ENCODE data around the gene POLR2F. TPM values are rescaled to one million over a fixed set of nuclear protein-coding genes. Genes with fewer than 3 reads are reported as not detected.

Gene POLR2F
- total RNA-seq, 4 donors from 2014 or later = 31.5 to 63.8 (median 43.3) TPM

DNA sequence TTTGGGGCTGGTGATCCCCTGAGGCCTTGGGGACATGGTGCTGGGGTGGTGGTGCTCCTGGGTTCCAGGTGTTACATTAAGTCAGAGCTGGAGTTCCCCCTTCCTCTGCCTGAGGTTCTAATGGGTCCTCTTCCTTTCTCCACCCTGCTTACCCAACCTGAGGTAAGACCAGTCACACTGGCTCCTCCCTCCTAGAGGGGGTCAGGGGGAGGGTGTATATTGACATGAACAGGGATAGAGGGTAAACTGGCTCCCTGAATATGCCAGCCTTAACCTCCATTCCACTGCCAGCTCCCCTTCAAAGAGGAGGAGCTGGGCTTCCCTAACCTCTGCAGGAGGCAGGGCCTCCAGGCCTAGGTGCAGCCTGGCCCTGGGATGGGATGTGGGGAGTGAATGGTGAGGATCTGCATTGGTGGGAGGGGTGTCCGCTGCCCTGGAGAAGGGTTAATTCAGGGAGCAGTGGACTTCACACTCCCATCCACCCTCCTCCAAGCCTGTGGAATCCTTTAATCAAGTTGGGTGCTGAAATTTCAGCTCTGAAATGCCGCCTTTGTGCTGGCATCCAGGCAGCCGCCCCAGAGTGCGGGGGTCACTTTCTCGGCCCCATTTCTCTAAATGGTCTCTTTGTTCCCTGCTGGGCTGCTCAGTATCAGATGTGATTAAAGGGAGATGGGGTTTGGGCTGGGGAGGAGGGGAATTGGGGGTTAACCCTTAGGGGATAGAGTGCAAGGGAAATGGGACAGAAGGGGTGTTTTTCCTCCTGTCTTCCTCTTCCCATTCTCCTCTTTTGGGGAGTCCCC is 15.2 kb downstream of the POLR2F start:
- Histone ChIP-seq H3K27ac (no peak overlapping the region), H3K36me3 (no peaks in the 10 kb centered on the region), H3K4me1 (no peaks in the 10 kb centered on the region), H3K9me3 (no peaks in the 10 kb centered on the region), H3K4me3 (no peak overlapping the region), H3K27me3 (no peaks in the 10 kb centered on the region)
- DNase-seq = no peak
- TF ChIP-seq POLR2A (IDR thresholded peaks at IDR 0.05) (no peak), CTCF (IDR thresholded peaks at IDR 0.05) (no peak)
- intact Hi-C loops (cut with DNase I; ENCODE audit: low total_unique reads) = loop anchor here (5.0 kb wide), 1 partner anchor 151 kb away; no protein-coding TSS in a partner anchor

GRCh38 chr22:37970864-37971263 is 17.4 kb downstream of the POLR2F start:
- H3K4me1 ChIP-seq = no peaks in the 10 kb centered on the region
- no peaks in the 10 kb centered on the region for H3K9me3 ChIP-seq
- no peak overlapping the region for H3K4me3 ChIP-seq
- no peaks in the 10 kb centered on the region for H3K27me3 ChIP-seq
- intact Hi-C loops (cut with DNase I; ENCODE audit: low total_unique reads) = no loop called here
- no peaks in the 10 kb centered on the region for H3K36me3 ChIP-seq
- no peak for DNase-seq
- H3K27ac ChIP-seq = no peak overlapping the region
- no peak for TF ChIP-seq POLR2A (IDR thresholded peaks at IDR 0.05)
- TF ChIP-seq CTCF (IDR thresholded peaks at IDR 0.05) = no peak

DNA sequence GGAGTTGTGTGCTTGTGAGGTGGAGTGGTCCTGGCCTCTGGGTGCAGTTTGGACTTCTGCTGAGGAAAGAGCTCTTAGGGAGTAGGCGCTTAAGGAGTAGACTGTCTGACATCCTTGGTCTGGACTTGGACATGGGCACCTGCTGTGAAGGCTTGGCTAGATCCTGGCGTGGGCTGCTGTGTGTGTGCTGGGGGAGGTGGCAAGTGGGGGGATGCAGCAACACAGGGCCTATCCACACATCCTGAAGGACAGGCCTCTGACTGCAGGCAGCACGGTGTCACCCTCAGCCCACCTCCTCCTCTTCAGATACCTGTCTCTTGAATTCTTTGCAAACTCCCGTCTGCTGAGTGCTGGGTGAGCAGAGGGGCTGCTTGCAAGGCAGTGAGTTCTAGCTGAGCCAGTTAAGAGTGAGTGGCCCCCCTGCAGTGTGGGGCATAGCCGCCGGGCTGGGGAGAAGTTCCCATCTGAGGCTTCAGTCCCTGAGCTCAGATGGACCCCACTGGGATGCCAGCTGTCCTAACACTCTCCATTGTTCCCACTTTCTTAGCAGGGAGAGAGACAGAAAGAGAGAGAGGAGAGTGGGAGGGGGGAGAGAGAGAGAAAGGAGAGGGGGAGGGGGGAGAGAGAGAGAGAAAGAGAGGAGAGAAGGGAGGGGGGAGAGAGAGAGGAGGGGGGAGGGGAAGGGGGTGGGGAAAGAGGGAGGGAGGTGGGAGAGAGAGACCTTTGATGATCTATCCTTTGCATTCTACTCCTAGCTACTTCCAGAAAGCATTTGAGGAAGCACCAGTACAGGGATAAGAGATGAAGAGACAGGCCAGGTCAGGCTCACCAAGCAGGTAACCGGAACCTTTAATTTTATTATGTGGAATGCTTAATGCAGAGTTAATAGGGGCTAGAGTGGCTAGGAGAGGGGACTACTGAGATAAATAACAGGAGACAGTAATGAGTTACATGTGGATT is 18.3 kb downstream of the POLR2F start:
- H3K27ac ChIP-seq = no peak overlapping the region

GRCh38 chr22:37972527-37972926 is 19.0 kb downstream of the POLR2F start:
- H3K27ac ChIP-seq = no peak overlapping the region
- no peaks in the 10 kb centered on the region for H3K9me3 ChIP-seq
- H3K27me3 ChIP-seq = no peaks in the 10 kb centered on the region
- H3K4me3 ChIP-seq = no peak overlapping the region
- no peaks in the 10 kb centered on the region for H3K4me1 ChIP-seq
- DNase-seq = no peak
- TF ChIP-seq POLR2A (IDR thresholded peaks at IDR 0.05) (no peak), CTCF (IDR thresholded peaks at IDR 0.05) (no peak)
- intact Hi-C loops (cut with DNase I; ENCODE audit: low total_unique reads) = no loop called here
- H3K36me3 ChIP-seq = no peaks in the 10 kb centered on the region

More for the DNA sequence above, 18.3 kb downstream of the POLR2F start:
- Histone ChIP-seq H3K9me3 (no peaks in the 10 kb centered on the region), H3K4me3 (no peak overlapping the region), H3K4me1 (no peaks in the 10 kb centered on the region), H3K36me3 (no peaks in the 10 kb centered on the region), H3K27me3 (no peaks in the 10 kb centered on the region)
- DNase-seq = no peak
- no peak for TF ChIP-seq CTCF (IDR thresholded peaks at IDR 0.05)
- no peak for TF ChIP-seq POLR2A (IDR thresholded peaks at IDR 0.05)
- intact Hi-C loops (cut with DNase I; ENCODE audit: low total_unique reads) = no loop called here
